Muscle of arm (tissue), 12 donors: ENCODE measurements around the gene ATP9B. TPM values are rescaled to one million over a fixed set of nuclear protein-coding genes. Genes with fewer than 3 reads are reported as not detected.
A peak's percentile ranks its signal among the peaks of the same experiment; 100 is the strongest.

Source experiments
- DNase-seq: peaks from one replicate; pipeline ENCODE4 v3.0.0-alpha.2; 2013
- polyA plus RNA-seq, 12 donors: library from polyadenylated mRNA; unstranded; fragments of 120-200 nt; gene quantifications; one replicate each; pipeline ENCODE4 v1.2.1, GENCODE V29; 2013; ENCODE audit not compliant: insufficient read length in 12 of 12

Gene ATP9B
- polyA plus RNA-seq, 12 donors, result 12.6 to 39.8 (median 22.5) TPM; not detected in 1

DNA sequence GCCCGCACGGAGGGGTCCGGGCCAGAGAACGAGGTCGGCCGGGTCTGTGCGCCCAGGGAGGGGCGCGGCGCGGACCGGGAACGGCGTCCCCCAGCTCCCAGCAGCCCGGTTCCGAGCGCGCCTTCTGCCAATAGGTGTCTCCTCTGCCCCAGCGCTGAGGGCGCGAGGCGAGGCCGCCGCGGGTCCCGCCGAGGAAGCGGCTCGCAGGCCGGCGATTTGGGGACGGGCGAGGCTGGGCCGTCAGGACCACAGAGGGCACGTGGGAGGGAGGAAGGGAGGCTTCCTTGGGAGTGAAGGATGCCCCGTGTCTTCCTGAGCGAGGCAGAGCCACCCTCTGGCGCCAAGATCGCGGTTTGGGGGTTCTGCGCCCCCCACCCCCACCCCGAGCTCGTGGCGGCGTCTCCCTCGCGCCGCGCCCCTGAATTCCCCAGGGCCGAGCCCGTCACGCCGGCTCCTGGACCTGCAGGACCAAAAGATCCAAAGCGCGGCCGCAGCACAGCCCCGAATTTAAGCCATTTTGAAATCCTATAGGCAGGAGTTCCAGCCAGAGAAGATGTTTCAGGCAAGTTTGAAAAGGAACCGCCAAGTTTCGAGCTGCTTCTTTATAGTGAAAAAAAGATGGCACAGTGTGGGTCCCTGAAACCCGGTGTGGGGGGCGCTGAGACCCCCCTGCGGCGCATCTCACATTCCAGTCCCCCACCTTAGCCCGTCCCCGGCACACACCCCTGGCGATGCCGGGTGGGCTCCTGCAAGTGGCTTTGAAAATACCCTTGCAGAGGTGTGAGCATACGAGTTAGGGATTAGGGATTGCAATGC, 327.4 kb downstream of the ATP9B start:
- DNase-seq, result no peak

DNA sequence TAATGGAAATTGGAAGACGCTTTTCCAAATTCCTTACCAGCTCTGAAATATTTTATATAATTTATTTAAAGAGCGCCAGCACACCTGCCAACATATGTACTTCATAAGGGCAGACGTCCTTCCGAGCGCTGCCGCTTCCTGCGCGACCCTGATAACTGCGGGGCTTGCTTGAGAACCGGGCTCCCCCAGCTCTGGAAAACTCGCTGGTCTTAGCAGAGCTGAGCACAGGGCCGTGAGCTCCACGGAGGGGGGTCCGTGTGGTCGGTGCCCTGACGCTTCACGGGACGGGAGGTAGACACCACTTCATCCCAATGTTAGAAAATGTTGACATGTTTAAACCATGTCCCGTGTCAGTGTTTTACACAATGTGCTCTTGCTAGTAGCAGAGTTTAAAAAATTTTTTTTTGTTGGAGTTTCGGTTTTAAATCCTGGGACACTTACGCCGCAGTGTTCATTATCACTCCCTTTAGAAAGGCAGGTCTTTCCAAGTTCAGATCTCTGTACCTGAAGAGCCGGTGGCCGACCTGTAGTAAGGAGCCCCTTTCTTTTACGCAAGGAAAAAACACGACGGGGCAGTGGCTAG, 328.1 kb downstream of the ATP9B start:
- DNase-seq, result no peak

DNA sequence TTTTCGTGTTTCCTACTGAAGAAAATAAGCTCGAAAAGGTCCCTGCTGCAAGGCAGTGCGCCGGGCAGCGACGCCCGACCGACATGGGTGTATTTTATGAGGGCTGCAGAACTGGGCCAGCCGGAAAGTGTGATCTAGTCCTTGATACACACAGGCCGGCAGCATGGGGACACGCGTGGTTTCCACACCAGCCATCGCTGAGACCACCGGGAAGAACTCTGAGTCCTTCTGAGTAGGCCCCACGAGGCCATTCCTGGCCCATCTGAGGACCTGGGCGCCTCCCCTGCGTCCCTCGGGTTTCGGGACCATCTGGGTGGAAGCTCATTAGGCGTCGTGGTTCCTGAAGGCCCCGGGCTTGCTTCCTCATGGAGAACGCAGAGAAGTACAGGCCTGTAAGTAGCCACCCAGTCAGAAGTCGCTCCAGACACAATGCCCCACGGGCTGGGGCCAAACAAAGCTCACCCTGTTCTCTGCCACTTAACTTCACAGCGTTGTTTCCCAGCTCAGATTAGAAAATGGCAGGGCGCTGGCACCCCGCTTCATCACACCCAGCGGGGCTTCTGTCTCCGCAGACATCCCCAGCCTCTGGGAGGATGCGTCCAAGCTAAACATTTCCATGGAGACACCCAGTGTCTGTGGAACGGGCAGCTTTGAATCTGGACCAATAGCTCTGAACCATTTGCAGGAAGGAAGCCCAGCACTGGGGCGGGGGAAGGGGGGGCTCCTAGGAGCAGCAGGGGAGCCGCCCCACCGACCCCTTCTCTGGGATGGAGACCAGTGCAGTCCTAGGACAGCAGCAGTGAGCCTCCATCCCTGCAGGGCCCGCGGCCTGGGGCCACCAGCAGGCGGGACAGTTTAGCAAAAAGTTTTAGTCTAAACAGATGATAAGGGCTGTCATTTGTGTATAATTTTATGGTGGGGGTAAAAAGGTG, 328.9 kb downstream of the ATP9B start:
- no peak for DNase-seq

DNA sequence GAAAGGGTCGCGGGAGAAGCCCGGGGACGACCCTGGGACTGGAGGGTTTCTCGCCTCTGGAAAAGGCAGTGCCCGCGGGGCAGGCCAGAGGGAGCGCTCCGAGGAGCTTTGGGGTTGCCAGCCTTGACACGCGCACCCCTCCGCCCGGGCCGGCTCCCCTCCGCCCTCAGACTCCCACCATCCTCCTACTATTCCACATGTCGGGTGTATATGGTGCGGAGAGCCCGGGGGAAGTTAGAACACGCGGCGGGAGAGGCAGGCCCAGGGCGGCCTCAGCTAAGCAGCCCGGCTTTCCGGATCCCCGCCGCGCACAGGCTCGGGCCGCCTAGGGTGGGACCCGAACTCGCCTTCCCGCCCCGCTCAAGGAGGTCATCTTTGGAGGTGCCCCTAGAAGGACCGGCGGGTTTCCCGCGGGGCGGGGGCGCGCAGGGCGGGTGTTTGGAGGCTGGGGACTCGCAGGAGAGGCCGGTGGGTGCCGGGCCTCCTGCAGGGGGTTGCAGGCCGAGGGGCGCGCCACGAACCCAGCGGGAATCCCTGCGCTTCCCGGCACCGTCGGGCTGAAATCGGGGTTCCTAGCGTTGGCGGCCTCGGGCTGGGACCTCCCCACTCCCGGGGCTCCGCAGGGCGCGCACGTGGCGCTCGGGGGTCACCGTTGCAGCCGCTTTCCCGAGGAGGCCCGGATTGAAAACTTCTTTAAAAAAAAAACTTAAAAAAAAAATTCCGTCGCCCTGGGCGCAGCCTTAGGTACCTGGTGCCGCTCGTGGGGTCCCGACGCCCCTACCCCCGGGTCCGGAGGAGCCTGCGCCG, 330.3 kb downstream of the ATP9B start:
- DNase-seq, result no peak

DNA sequence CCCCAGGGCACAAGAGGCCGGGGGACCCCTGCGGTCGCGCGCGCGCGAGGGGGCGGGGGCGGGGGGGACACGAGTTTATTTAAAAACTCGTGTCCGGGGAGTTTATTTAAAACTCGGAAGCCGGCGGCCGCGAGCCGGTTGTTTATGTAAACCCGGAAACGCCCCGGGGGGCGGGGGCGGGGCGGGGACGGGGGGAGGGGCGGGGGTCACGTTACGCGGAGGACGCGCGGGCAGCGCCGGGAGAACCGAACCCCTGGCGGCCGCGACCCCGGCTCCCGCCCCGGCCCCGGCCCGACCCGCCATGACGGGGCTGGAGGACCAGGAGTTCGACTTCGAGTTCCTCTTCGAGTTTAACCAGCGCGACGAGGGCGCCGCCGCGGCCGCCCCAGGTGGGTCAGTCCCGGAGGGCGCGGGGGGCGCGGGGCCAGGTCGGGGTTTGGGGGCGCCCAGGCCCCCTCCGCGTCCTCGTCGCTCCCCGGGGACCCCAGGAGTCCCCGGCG, 330.9 kb downstream of the ATP9B start:
- no peak for DNase-seq

DNA sequence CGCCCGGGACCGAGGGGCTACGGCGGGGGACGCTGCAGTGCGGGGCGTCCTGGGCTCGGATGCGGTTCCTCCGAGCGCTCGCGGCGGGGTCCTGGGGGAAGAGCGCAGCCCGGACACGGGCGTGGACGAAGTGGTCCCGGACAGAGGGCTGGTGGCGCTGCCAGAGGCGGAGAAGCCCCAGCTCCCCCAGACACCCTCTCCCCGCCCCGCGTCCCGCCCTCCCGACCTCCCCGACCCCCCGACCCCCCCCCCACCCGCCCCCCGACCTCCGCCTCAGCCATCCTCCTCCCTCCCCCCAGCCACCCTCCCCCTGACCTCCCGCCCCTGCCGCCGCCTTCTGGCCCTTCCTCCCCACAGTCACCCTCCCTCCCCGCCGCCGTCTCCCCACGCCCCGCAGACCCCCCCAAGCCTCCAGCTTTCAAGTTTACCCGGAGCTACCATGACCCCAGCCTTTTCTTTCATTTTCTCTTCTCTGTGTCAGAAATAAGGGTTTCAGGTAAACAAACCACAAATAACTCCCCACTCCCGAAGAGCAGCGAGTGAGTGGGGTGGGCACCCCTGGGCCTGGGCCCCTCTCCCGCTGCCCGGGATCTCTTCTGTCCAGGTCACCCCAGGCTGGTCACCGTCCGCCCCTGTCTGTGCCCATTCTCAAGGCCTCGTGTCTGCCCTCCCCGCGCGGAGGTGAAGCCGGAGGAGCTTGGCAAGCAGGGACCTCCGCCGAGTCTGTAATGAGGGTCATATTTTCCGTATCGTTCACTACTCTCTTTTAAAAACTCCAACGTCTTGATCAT, 331.6 kb downstream of the ATP9B start:
- peak; percentile 69 for DNase-seq

DNA sequence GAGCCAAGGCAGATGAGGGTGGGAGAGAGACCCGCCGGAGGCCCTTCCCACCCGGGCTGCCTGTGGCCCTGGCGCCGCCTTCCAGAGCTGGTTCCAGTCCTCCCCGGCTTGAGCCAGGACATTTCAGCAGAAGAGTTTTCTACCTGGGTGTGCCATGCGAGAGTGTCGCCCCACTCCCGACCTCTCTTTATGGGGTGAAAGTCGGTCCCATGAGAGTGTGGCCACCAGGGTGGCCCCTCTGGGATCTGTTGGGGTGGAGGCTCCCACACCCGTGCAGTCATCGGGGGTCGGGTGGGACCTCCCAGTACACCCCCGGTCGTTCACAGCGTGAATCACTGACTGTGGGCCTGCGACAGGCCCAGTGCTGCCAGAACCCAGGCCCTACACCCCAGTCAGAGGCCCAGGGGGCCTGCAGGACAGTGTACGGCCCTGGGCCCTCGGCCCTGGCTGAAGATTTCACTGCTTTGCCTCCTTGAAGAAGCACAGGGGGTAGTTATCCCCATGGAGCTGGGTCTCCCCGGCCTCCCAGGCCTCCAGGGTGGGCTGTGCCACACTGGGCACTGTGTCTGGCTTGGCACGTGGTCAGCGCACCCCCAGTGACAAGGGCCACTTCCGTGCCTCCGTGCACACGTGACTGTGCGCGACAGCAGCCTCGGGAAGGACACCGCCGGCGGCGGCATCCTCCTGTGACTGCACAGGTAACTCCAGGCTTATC, 332.5 kb downstream of the ATP9B start:
- DNase-seq, result no peak

DNA sequence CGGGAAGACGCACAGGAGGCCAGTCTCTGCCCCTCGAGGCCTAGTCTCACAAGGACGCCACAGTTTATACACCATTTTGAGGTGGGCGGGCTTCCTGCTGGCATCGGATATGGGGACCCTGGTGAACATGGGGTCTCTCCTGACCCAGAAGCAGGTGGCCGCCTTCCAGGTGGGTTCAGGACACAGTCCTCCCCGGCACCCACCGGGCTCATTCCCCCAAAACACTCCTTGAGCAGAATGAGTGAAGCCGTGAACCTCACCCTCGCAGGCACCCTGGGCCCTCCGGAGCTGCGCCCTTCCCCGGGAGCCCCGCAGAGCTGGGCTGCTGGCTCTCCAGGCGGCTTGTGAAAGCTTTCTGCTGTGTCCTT, 333.0 kb downstream of the ATP9B start:
- no peak for DNase-seq

DNA sequence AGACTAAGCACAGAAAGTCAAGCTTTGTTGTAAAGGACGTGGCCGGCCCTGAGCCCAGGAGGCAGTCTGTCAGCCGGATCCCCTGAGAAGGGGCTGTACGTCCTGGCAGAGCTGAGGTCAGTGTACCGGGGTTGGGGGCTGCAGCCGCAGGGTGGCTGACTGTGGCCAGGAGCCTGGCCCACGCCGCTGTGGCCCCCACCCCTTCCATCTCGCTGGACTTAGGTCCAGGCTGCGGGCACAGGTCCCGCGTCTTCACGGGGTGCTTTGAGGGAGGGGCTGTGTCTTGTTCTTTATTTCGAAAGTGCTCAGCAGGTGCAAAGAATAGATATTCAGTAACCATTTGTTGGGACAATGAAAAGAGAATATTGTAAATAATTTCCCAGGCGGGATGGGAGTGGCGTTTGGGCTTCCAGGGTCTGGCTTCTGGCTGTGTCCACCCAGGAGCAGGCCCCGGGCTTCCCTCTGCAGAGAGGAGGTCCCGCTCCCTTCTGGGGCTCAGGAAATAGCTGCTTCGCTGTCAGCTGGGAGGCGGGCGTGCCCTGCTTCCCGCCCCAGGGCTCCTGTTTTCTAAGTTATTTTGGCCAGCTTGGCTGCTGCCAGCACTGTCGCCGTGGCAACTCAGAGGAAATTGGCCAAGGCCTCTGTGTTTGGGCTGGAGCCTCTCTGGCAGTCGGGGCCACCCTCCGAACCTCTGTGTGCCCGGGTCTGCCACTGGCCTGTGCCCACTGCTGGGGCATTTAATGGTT, 334.0 kb downstream of the ATP9B start:
- DNase-seq, result no peak

DNA sequence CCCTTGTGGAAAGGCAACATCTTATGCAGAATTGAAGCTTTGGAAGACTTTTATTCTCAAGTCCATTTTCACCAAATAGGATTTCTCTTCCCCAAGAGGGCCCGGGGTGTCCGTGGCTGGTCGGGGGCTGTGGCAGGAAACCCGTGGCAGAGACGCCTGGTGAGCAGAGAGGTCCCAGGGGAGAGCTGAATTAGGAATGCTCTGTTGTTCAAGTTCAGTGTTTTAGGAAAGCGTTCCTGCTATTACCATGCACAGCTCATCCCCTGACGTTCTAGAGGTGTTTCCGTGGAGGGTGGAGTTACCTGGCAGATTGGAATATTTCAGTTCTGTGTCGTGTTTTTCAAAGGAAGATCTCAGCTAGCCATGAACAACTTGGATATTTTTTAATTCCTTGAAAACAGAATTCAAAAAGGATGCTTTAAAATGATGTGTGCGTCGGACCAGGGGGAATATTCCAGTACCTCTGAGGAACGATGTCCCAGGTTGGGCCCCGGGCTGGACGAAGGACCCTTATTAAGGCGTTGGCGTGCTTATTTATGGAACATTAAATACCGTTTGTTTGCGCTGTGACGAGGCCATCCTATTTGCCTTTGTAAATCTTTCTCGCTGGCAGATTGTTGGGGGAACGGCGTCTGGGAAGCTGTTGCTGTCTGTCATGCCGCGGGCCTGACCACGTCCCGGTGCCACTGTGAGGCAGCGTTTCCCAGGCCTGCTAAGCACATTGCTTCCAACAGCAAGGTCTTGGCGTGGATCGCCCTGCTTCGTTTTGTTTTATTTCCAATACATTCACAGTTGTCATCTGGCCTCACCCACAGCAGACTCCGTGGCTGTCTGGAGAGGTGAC, 334.8 kb downstream of the ATP9B start:
- DNase-seq, result no peak

DNA sequence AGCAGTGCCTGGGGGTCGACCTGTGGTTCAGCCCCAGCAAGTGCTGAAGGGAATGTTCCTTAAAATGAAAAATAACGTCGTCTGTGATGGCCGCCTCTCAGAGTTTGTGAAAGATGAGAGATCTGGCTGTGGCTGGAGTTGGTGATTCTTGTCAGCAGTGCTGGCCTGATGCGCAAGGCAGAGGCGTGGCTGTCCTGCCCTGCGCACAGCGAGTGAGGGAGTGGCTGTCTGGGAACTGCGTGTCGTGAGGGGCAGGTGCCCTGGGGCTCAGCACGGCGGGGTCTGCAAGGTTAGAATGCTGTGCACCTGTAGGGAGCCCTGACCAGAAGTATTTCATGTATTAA, 335.3 kb downstream of the ATP9B start:
- DNase-seq, result no peak

DNA sequence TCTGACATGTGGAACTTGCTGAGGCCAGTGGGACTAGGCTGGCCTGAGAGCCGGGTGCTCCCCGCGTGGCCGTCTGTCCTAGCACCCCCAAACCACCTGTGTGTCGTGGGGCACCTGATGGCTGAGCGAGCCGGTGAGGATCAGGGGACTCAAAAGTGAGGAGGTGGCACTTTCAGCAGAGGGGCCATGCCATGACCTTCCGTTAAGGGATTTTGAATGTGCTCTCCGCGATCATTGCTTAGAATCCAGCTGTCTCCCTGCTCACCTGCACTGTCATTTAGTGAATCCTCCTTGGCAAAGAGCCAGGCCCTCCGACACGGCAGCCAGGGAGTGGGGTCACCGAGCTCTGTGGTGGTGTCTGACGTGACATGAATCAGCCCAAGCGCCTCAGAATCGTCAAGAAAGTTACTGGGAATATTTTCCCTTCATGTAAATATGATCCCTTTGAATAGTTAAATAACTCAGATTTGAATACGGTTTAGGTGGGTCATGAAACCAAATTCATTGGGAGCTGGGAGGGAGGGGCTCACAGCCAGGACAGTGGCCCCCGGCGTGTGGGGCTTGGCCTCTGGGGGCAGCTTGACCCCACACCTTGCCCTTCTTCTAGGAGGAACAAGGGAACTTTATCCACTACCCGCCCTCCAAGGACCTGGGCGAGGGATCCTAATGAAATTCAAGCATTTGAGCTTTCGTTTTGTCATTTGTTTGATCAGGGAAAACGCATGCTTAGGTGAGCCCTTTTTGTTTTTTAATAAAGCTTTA, 336.0 kb downstream of the ATP9B start:
- DNase-seq, result no peak

DNA sequence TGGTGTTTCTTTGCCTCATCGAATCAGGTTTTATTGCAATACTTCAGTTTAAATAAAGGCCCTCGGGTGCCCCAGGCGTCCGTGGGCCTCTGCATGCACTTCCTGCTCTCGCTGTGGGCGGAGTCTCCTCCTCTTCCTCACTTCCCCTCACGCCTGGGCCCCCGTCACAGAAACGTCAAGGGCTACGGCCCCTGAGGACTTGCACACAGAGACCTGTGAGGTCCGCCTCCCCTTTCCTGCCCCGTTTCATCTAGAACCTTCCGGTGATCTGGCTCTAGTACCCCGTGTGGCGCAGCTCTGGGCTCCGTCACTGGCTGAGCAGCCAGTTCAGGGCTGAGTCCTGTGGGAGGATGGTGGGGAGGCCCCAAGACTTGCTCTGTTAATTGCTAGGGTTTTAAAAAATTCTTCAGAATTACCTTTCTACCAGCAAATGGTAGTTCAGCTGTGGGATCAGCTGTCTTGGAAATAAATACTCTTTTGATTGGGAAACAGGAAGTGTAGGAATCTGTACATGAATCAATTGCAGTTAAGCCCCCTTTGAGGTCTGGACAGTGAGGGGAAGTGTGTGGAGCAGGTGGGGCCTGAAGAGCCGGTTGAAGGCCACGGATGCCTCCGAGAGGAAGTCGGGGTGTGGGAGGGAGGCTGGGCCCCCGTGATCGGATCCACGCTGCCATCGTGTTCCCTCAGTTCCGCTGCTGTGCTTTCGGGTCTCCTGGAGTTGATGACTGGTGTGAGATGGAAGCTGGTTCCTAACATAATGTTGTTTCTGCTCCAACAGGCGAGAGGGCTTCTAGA, 336.8 kb downstream of the ATP9B start:
- DNase-seq, result no peak

DNA sequence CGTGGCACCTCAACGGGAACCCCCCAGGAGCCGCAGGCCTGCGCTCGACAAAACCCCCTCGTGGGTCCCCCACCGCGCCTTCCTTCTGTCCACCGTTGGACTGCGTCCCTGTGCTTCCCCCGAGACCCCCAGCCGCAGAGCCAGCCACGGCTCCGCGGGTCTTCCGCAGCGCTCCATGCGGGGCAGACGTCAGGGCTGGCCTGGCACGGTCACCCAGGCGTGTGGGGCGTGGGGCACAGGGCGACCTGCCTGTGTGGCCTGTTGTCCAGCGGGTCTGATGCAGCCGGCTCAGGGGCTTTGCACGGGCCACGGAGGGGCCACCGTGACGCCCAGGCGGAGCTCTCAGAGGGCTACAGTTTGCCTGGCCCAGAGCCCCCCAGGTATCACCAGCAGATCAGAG, 337.5 kb downstream of the ATP9B start:
- DNase-seq, result no peak

DNA sequence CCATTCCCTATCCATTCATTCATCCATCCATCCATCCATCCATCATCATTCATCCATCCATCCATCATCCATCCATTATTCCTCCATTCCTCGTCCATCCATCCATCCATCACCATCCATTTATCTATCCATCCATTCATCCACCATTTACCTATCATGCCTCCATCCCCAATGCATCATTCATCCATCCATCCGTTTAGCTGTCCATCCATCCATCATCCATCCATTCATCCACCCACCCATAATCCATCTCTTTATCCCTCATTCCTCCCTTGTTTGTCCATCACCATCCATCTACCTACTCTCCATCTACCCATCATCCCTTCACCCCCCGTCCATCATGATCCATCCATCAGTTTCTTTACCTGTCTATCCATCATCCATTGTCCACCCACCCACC, 340.1 kb downstream of the ATP9B start:
- DNase-seq, result no peak

DNA sequence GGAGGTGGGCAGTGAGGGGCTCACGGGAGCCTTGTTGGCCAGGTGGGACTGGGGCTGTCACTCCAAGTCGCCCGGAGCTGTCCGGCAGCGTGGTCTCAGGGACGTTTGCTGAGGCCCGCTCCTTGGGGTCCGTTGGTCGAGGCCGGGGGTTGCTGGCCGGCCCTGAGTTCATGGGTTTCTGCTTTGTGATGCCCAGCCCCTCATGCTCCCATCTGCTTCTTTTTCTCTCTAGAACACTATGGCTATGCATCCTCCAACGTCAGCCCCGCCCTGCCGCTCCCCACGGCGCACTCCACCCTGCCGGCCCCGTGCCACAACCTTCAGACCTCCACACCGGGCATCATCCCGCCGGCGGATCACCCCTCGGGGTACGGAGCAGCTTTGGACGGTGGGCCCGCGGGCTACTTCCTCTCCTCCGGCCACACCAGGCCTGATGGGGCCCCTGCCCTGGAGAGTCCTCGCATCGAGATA, 341.0 kb downstream of the ATP9B start:
- no peak for DNase-seq
